ENCODE results near the gene RAET1E. TPM values are rescaled to one million over a fixed set of nuclear protein-coding genes. Genes with fewer than 3 reads are reported as not detected.

The RAET1E gene
- total and polyA plus RNA-seq, 9 of the 15 experiments (the other 6 are each of a cell fraction or from before 2014, with no cell fraction given), result not detected

- TF ChIP-seq PRDM10 (IDR thresholded peaks at IDR 0.05; ENCODE audit: partially characterized antibody) (peak; percentile 55), SMC3 (conservative IDR thresholded peaks at IDR 0.05; ENCODE audit: insufficient read depth, low read depth, low read length) (peak; percentile 29; the same call in 1 of the 2 replicates), RAD21 (CRISPR knock-in tag; conservative IDR thresholded peaks at IDR 0.05 in 1 of 2, IDR thresholded peaks at IDR 0.05 in 1 of 2) (peak in 1 of 2 experiments; percentile 71; a peak in 3 of 4 replicates), MAZ (CRISPR knock-in tag; conservative IDR thresholded peaks at IDR 0.05 in 1 of 2, IDR thresholded peaks at IDR 0.05 in 1 of 2) (peak in 1 of 2 experiments; percentile 58; a peak in 1 of 4 replicates), CTCFL (IDR thresholded peaks at IDR 0.05; ENCODE audit: borderline replicate concordance, insufficient read depth, low read depth, low read length, poor library complexity, severe bottlenecking) (peak; percentile 11), ZNF133 (CRISPR knock-in tag; IDR thresholded peaks at IDR 0.05) (no peak), CTCF (IDR thresholded peaks at IDR 0.05 in 2 of 3, conservative IDR thresholded peaks at IDR 0.05 in 1 of 3; ENCODE audit: insufficient read depth in 2 of 3, low read depth in 1 of 3, low read length in 3 of 3) (peak; percentile 60 to 71 (median 65)), NFYB (IDR thresholded peaks at IDR 0.05; ENCODE audit: extremely low read depth, insufficient read length) (no peak), UBTF (IDR thresholded peaks at IDR 0.05; ENCODE audit: borderline replicate concordance in 1 of 2, low read depth in 2 of 2, low read length in 2 of 2) (no peak), CREM (IDR thresholded peaks at IDR 0.05; ENCODE audit: low read depth) (0 out of 2 replicates have a peak, but pooled peaks have one; percentile 18)
These were observed at the start of gene RAET1E (continued) for GRCh38 chr6:149897855-149898744.

Measured in K562 (cell line).